Mesenchymal stem cell (in vitro differentiated cells and primary cell): Measurements from ENCODE around the gene BTBD2.
A peak's percentile ranks its signal among the peaks of the same experiment; 100 is the strongest.

ENCODE experiments used
- DNase-seq: peaks from one replicate; pipeline ENCODE4 v3.0.0-alpha.2; 2013
- H2AFZ ChIP-seq: one replicate; pipeline ENCODE4 v1.6.1; 2013; ENCODE audit warnings: low read depth, mild to moderate bottlenecking, control low read depth, inconsistent platforms, low read length, moderate library complexity
- H2AK5ac ChIP-seq: 2 replicates; pipeline ENCODE4 v1.6.1; 2013; ENCODE audit warnings: low read length, moderate library complexity, mild to moderate bottlenecking, inconsistent platforms; ENCODE audit not compliant: severe bottlenecking
- H2BK120ac ChIP-seq: one replicate; pipeline ENCODE4 v1.6.1; 2013; ENCODE audit warnings: low read depth, mild to moderate bottlenecking, inconsistent platforms, low read length, moderate library complexity
- H2BK12ac ChIP-seq, 2 experiments: one replicate each; pipeline ENCODE4 v1.6.1; 2013; ENCODE audit warnings: inconsistent platforms in 2 of 2, low read length in 2 of 2, mild to moderate bottlenecking in 2 of 2, moderate library complexity in 2 of 2, control low read depth in 1 of 2
- H2BK15ac ChIP-seq: one replicate; pipeline ENCODE4 v1.6.1; 2013; ENCODE audit warnings: mild to moderate bottlenecking, low read depth, inconsistent platforms; ENCODE audit not compliant: poor library complexity, severe bottlenecking
- H2BK5ac ChIP-seq: 2 replicates; pipeline ENCODE4 v1.6.1; 2013; ENCODE audit warnings: low read depth, mild to moderate bottlenecking, low read length, control low read depth, inconsistent platforms; ENCODE audit not compliant: poor library complexity, severe bottlenecking
- H3K14ac ChIP-seq, 2 experiments: one replicate each; pipeline ENCODE4 v1.6.1; 2013; ENCODE audit warnings: inconsistent platforms in 2 of 2, low read length in 2 of 2, control low read depth in 1 of 2, mild to moderate bottlenecking in 1 of 2, moderate library complexity in 1 of 2
- H3K18ac ChIP-seq, 2 experiments: one replicate each; pipeline ENCODE4 v1.6.1; 2013; ENCODE audit warnings: inconsistent platforms in 2 of 2, low read length in 2 of 2, control low read depth in 1 of 2, low read depth in 1 of 2, mild to moderate bottlenecking in 1 of 2
- H3K23ac ChIP-seq, 2 experiments: one replicate each; pipeline ENCODE4 v1.6.1; 2013; ENCODE audit warnings: inconsistent platforms in 2 of 2, low read length in 2 of 2, mild to moderate bottlenecking in 2 of 2, moderate library complexity in 2 of 2, control low read depth in 1 of 2
- H3K27ac ChIP-seq: 2 replicates; pipeline ENCODE4 v1.5.1; 2013; ENCODE audit warnings: mild to moderate bottlenecking, moderate library complexity, low read length, control low read depth, inconsistent platforms; ENCODE audit not compliant: poor library complexity, severe bottlenecking
- H3K27me3 ChIP-seq, 2 experiments: 2 replicates each; pipeline versions ENCODE4 v1.6.1 to v1.7.0; 2013; ENCODE audit warnings: low read length in 2 of 2, mild to moderate bottlenecking in 2 of 2, moderate library complexity in 2 of 2, control low read depth in 1 of 2, inconsistent platforms in 1 of 2; ENCODE audit not compliant: control insufficient read depth in 1 of 2, insufficient read depth in 1 of 2
- H3K36me3 ChIP-seq, 2 experiments: 2 replicates each; pipeline versions ENCODE4 v1.6.1 to v1.7.0; 2013; ENCODE audit warnings: low read length in 2 of 2, control low read depth in 1 of 2, inconsistent platforms in 1 of 2, low read depth in 1 of 2, mild to moderate bottlenecking in 1 of 2; ENCODE audit not compliant: insufficient read depth in 2 of 2, control insufficient read depth in 1 of 2
- H3K4ac ChIP-seq, 2 experiments: one replicate each; pipeline ENCODE4 v1.6.1; 2013; ENCODE audit warnings: inconsistent platforms in 2 of 2, low read length in 2 of 2, mild to moderate bottlenecking in 2 of 2, moderate library complexity in 2 of 2, control low read depth in 1 of 2, low read depth in 1 of 2
- H3K4me1 ChIP-seq: 2 replicates; pipeline ENCODE4 v1.6.1; 2013; ENCODE audit warnings: low read depth, low read length, control low read depth; ENCODE audit not compliant: control insufficient read depth, insufficient read depth
- H3K4me2 ChIP-seq: 2 replicates; pipeline ENCODE4 v1.6.1; 2013; ENCODE audit warnings: low read length, mild to moderate bottlenecking, inconsistent platforms; ENCODE audit not compliant: poor library complexity, severe bottlenecking
- H3K4me3 ChIP-seq, 2 experiments: 2 replicates each; pipeline versions ENCODE4 v1.5.1 to v1.7.0; 2013; ENCODE audit warnings: low read length in 2 of 2, mild to moderate bottlenecking in 2 of 2, control low read depth in 1 of 2, low read depth in 1 of 2; ENCODE audit not compliant: insufficient read depth in 1 of 2
- H3K79me1 ChIP-seq: replicated peaks from 2 replicates; pipeline ENCODE4 v1.6.1; 2013; ENCODE audit warnings: mild to moderate bottlenecking, control low read depth, low read length, inconsistent platforms; ENCODE audit not compliant: poor library complexity, severe bottlenecking
- H3K9ac ChIP-seq: 2 replicates; pipeline ENCODE4 v1.7.0; 2013; ENCODE audit warnings: mild to moderate bottlenecking, low read length, moderate library complexity
- H3K9me3 ChIP-seq: 2 replicates; pipeline ENCODE4 v1.7.0; 2013; ENCODE audit warnings: mild to moderate bottlenecking, low read length; ENCODE audit not compliant: control insufficient read depth
- H4K8ac ChIP-seq: one replicate; pipeline ENCODE4 v1.6.1; 2013; ENCODE audit warnings: inconsistent platforms, mild to moderate bottlenecking, low read length, moderate library complexity
- H4K91ac ChIP-seq: one replicate; pipeline ENCODE4 v1.6.1; 2013; ENCODE audit warnings: mild to moderate bottlenecking, low read length, inconsistent platforms
- WGBS: methylation state at CpG from one replicate; pipeline ENCODE4 v1.1.7; 2013; ENCODE audit warnings: mixed read lengths; 5-methylcytosine and 5-hydroxymethylcytosine counted together

The BTBD2 gene

DNA sequence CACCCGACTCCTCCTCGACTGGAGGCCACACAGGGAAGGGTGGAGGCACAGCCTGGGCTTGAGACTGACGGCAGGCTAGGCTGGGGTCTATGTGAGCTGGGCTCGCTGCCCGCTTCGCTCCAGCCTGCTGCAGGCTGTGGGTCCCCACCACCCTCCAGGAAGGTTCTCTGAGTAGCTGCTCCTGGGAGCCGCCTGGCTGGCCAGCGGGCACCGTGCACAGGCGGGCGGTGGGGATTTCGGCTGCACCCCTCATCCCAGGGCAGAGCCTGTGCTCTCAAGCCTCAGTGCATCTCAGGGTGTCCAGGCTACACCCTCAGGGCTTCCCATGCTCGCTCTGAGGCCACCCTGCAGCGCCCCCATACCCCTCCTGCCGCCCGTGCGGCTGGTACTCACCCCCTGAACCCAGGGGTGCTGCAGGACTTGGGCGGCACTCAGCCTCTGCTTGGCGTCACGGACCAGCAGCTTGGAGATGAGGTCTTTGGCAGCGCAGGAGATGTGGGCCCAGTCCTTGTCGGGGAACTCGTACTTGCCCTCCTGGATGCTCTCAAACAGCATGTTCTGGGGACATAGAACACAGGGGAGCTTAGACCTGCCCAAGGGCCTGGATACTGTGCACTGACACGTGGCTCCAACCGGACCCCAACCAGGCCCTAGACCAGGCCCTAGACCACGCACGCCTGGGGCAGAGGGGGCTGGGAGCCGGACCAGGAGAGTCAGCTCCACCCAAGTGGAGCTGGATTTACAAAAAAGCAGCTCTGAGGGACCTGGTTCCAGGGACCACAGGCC, 25.3 kb upstream of the BTBD2 start:
- Histone ChIP-seq H3K4ac (no peak overlapping the region), H3K18ac (peak overlapping the region in 1 of 2 experiments; percentile 11), H3K4me2 (no peak overlapping the region), H3K27ac (no peak overlapping the region), H2BK15ac (no peak overlapping the region), H3K79me1 (peaks cover 35% of the 10 kb centered on the region), H3K23ac (no peak overlapping the region), H4K91ac (no peak overlapping the region), H3K9me3 (no peaks in the 10 kb centered on the region), H3K36me3 (peaks cover 74 to 82% of the 10 kb centered on the region in 2 experiments), H3K9ac (no peak overlapping the region), H3K4me1 (peaks cover 48% of the 10 kb centered on the region), H2AFZ (no peak overlapping the region), H2BK120ac (no peak overlapping the region), H2BK5ac (no peak overlapping the region), H3K27me3 (no peaks in the 10 kb centered on the region), H4K8ac (no peak overlapping the region), H2AK5ac (peak overlapping the region; percentile 82), H3K4me3 (no peak overlapping the region), H2BK12ac (peak overlapping the region in 1 of 2 experiments; percentile 25), H3K14ac (no peak overlapping the region)
- WGBS: 95% methylated on average over 28 of the region's 28 CpGs
- DNase-seq: no peak

DNA sequence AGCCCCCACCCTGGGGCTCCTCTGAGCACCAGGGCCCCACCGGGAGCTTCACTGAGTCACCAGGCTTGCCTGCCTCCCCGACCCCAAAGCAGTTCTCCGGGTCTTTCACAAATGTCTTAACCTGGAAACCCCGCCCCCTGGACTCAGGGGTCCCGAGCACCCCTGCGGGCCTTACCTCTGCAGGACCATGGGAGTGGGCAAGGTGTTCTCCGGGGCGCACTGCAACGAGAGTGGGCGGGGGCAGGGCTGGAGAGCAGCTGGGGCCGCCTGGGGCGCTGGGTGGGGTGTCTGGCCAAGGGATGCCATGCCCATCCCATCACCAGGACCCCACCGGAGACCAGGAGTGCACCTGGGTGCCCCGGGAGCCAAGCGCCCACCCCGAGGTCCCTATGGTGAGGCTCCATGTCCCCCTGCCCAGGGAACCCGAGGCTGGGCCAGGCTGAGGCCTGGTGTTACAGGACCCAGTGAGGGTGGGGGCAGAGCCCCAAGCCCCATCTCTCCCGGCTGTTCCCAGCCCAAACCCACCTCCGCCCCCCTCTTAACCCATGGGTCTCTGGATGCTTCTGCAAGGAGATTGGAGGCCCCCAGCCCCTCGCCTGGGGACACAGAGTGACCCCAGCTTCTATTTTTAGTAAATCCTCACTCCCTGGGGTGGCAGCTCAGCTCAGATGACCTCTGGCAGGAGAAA, 24.6 kb upstream of the BTBD2 start:
- no peak overlapping the region for H3K4me3 ChIP-seq

DNA sequence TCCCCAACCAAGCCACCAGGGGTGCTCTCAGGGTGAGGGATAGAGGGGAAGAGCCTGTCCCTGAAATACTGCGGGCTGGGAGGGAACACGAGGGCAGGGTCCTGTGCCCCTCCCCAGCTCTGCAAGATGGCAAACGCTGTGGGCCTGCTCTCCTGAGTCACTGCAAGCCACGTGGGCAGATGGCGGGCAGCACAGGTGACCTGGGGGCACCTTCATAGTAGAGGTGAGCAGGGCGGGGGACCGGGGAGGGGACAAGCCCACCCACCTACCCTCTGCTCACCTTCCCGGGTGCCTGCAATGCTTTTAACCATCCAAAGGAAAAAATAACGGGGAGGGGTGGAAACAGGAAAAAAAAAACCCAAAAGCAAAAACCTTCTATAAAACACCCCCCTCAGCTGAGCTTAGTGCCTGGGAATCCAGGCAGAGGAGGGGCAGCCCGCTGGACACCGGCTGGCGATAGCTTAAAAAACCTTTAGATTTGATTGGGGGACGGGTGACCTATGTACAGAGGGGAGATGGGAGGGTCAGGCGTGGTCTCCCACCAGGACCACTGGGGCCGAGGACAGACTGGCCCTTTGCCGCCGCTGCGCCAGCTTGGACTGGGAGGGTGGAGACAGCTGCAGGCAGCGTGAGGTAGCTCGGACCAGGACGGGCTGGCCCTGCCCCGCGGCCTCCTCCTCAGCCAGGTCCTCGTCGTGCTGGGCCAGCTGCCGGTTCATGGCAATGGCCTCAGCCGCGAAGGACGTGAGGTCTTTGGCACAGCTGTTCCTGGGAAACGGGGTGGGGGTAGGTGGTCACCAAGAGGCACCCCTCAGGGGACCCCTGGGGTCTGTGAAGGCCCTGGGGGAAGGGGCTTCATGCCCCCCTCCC, 23.8 kb upstream of the BTBD2 start:
- no peak overlapping the region for H4K8ac ChIP-seq
- WGBS: 93% methylated on average over 22 of the region's 30 CpGs
- no peak overlapping the region for H3K14ac ChIP-seq
- no peak overlapping the region for H3K18ac ChIP-seq
- H2AK5ac ChIP-seq: no peak overlapping the region
- H3K9me3 ChIP-seq: no peaks in the 10 kb centered on the region
- no peak overlapping the region for H3K27ac ChIP-seq
- no peak overlapping the region for H3K4ac ChIP-seq
- H2BK12ac ChIP-seq: no peak overlapping the region
- H4K91ac ChIP-seq: no peak overlapping the region
- H2BK15ac ChIP-seq: no peak overlapping the region
- H2AFZ ChIP-seq: no peak overlapping the region
- H3K36me3 ChIP-seq: peaks cover 58 to 67% of the 10 kb centered on the region in 2 experiments
- peaks cover 37% of the 10 kb centered on the region for H3K4me1 ChIP-seq
- H3K27me3 ChIP-seq: no peaks in the 10 kb centered on the region
- no peak overlapping the region for H2BK120ac ChIP-seq
- peaks cover 23% of the 10 kb centered on the region for H3K79me1 ChIP-seq
- no peak overlapping the region for H3K9ac ChIP-seq
- no peak for DNase-seq
- no peak overlapping the region for H2BK5ac ChIP-seq
- no peak overlapping the region for H3K4me3 ChIP-seq
- no peak overlapping the region for H3K4me2 ChIP-seq
- no peak overlapping the region for H3K23ac ChIP-seq

More for the DNA sequence above, 24.6 kb upstream of the BTBD2 start:
- peaks cover 45% of the 10 kb centered on the region for H3K4me1 ChIP-seq
- H2BK15ac ChIP-seq: no peak overlapping the region
- H2AFZ ChIP-seq: no peak overlapping the region
- peaks cover 66 to 75% of the 10 kb centered on the region in 2 experiments for H3K36me3 ChIP-seq
- no peak overlapping the region for H2AK5ac ChIP-seq
- no peak overlapping the region for H2BK120ac ChIP-seq
- H3K4me2 ChIP-seq: no peak overlapping the region
- H3K9ac ChIP-seq: no peak overlapping the region
- no peaks in the 10 kb centered on the region for H3K27me3 ChIP-seq
- no peak overlapping the region for H4K91ac ChIP-seq
- H3K18ac ChIP-seq: no peak overlapping the region
- H4K8ac ChIP-seq: no peak overlapping the region
- H3K14ac ChIP-seq: no peak overlapping the region
- no peak overlapping the region for H3K4ac ChIP-seq
- H2BK5ac ChIP-seq: no peak overlapping the region
- H3K23ac ChIP-seq: no peak overlapping the region
- no peak for DNase-seq
- H3K79me1 ChIP-seq: peaks cover 29% of the 10 kb centered on the region
- H3K27ac ChIP-seq: no peak overlapping the region
- H2BK12ac ChIP-seq: no peak overlapping the region
- 93% methylated on average over 20 of the region's 20 CpGs for WGBS
- H3K9me3 ChIP-seq: no peaks in the 10 kb centered on the region
